Neural progenitor cell (in vitro differentiated cells): Measurements from ENCODE around the gene DTNBP1. TPM values are rescaled to one million over a fixed set of nuclear protein-coding genes. Genes with fewer than 3 reads are reported as not detected.

Experiments
- DNase-seq: peaks from one replicate; pipeline ENCODE4 v3.0.0-alpha.2; 2016; ENCODE audit warnings: low spot score
- H2AFZ ChIP-seq: fragments of 200-600 bp; sonication (generic); replicated peaks from 2 replicates; pipeline ENCODE4 v1.6.1; 2016; ENCODE audit warnings: antibody characterized with exemption
- H3F3A ChIP-seq: fragments of 200-600 bp; sonication (generic); 2 replicates; pipeline ENCODE4 v1.6.1; 2016; ENCODE audit warnings: antibody characterized with exemption, low read depth
- H3K27ac ChIP-seq: fragments of 200-600 bp; sonication (generic); 2 replicates; pipeline ENCODE4 v1.5.1; 2016; ENCODE audit warnings: mild to moderate bottlenecking
- H3K27me3 ChIP-seq: fragments of 200-600 bp; sonication (generic); 2 replicates; pipeline ENCODE4 v1.6.1; 2016; ENCODE audit warnings: mild to moderate bottlenecking, moderate library complexity
- H3K36me3 ChIP-seq: fragments of 200-600 bp; sonication (generic); 2 replicates; pipeline ENCODE4 v1.5.1; 2016
- H3K4me1 ChIP-seq: fragments of 200-600 bp; sonication (generic); 2 replicates; pipeline ENCODE4 v1.6.1; 2016; ENCODE audit warnings: mixed run types
- H3K4me2 ChIP-seq: fragments of 200-600 bp; sonication (generic); 2 replicates; pipeline ENCODE4 v1.6.1; 2016
- H3K4me3 ChIP-seq: fragments of 200-600 bp; sonication (generic); 2 replicates; pipeline ENCODE4 v1.5.1; 2016
- H3K79me2 ChIP-seq: fragments of 200-600 bp; sonication (generic); 2 replicates; pipeline ENCODE4 v1.6.1; 2016; ENCODE audit warnings: low read depth
- H3K9ac ChIP-seq: fragments of 200-600 bp; sonication (generic); 2 replicates; pipeline ENCODE4 v1.6.1; 2016
- H3K9me3 ChIP-seq: fragments of 200-600 bp; sonication (generic); 2 replicates; pipeline ENCODE4 v1.5.1; 2016; ENCODE audit warnings: low read depth
- H4K20me1 ChIP-seq: fragments of 200-600 bp; sonication (generic); 2 replicates; pipeline ENCODE4 v1.6.1; 2016; ENCODE audit warnings: low read depth
- H3K27ac Mint-ChIP-seq: 3 replicates; pipeline ENCODE4 v1.8.0; 2021; ENCODE audit warnings: mixed read lengths
- H3K27me3 Mint-ChIP-seq: 2 replicates; pipeline ENCODE4 v1.8.0; 2022; ENCODE audit warnings: low read depth, mild to moderate bottlenecking, inconsistent platforms, moderate library complexity, mixed read lengths; ENCODE audit not compliant: insufficient read depth
- H3K36me3 Mint-ChIP-seq: 3 replicates; pipeline ENCODE4 v1.8.0; 2021; ENCODE audit warnings: mixed read lengths
- H3K4me1 Mint-ChIP-seq: 3 replicates; pipeline ENCODE4 v1.8.0; 2021; ENCODE audit warnings: mixed read lengths
- H3K4me3 Mint-ChIP-seq: 3 replicates; pipeline ENCODE4 v1.8.0; 2021; ENCODE audit warnings: mild to moderate bottlenecking, moderate library complexity, mixed read lengths
- H3K9me3 Mint-ChIP-seq: 3 replicates; pipeline ENCODE4 v1.8.0; 2020; ENCODE audit warnings: mixed read lengths
- CTCF ChIP-seq: fragments of 200-600 bp; sonication (generic); IDR thresholded peaks from 2 replicates; pipeline ENCODE4 v1.5.1; 2017; ENCODE audit warnings: antibody characterized with exemption, mild to moderate bottlenecking
- EZH2 ChIP-seq: fragments of 200-600 bp; sonication (generic); IDR thresholded peaks from 2 replicates; pipeline ENCODE4 v1.6.1; 2017; ENCODE audit warnings: antibody characterized with exemption, mild to moderate bottlenecking, moderate library complexity
- EZH2phosphoT487 ChIP-seq: fragments of 200-600 bp; sonication (generic); IDR thresholded peaks from 2 replicates; pipeline ENCODE4 v1.6.1; 2017; ENCODE audit warnings: antibody characterized with exemption
- total RNA-seq: library from RNA; depleted of rRNA; stranded (reverse); fragments of >200 nt; gene quantifications from 2 replicates; pipeline ENCODE4 v1.2.3, GENCODE V29; 2015; ENCODE audit warnings: low replicate concordance

The DTNBP1 gene
- total RNA-seq, 1 donor from 2014 or later = 4.5 TPM

- no peak overlapping the region for H3K4me3 Mint-ChIP-seq
- Histone ChIP-seq H3F3A (peaks cover 12% of the 10 kb centered on the region), H4K20me1 (peaks cover 38% of the 10 kb centered on the region), H2AFZ (no peak overlapping the region), H3K9ac (no peak overlapping the region), H3K27me3 (no peaks in the 10 kb centered on the region), H3K4me1 (peaks cover 12% of the 10 kb centered on the region), H3K4me2 (no peak overlapping the region), H3K27ac (no peak overlapping the region), H3K4me3 (no peak overlapping the region), H3K79me2 (peaks cover 29% of the 10 kb centered on the region), H3K36me3 (no peaks in the 10 kb centered on the region), H3K9me3 (no peaks in the 10 kb centered on the region)
- peak; percentile 72 for DNase-seq
- peaks cover 39% of the 10 kb centered on the region for H3K36me3 Mint-ChIP-seq
- no peak for TF ChIP-seq EZH2phosphoT487
- TF ChIP-seq CTCF = peak; percentile 97
- TF ChIP-seq EZH2 = no peak
- no peaks in the 10 kb centered on the region for H3K9me3 Mint-ChIP-seq
- no peaks in the 10 kb centered on the region for H3K27me3 Mint-ChIP-seq
- H3K27ac Mint-ChIP-seq = peak overlapping the region; percentile 70
- H3K4me1 Mint-ChIP-seq = peaks cover 16% of the 10 kb centered on the region
Observed at GRCh38 chr6:15491255-15491985, 171.4 kb downstream of the DTNBP1 start.

GRCh38 chr6:15490242-15491100, 172.4 kb downstream of the DTNBP1 start:
- H3K36me3 ChIP-seq = no peaks in the 10 kb centered on the region
- DNase-seq = no peak
- no peak overlapping the region for H3K9ac ChIP-seq
- no peak for TF ChIP-seq EZH2
- no peak for TF ChIP-seq CTCF
- no peak for TF ChIP-seq EZH2phosphoT487
- H3K4me3 ChIP-seq = no peak overlapping the region
- H3F3A ChIP-seq = peaks cover 12% of the 10 kb centered on the region
- Mint-ChIP-seq H3K27ac (no peak overlapping the region), H3K36me3 (peaks cover 31% of the 10 kb centered on the region), H3K4me1 (peaks cover 13% of the 10 kb centered on the region), H3K4me3 (no peak overlapping the region), H3K9me3 (no peaks in the 10 kb centered on the region), H3K27me3 (no peaks in the 10 kb centered on the region)
- no peaks in the 10 kb centered on the region for H3K9me3 ChIP-seq
- no peak overlapping the region for H3K4me2 ChIP-seq
- H3K27ac ChIP-seq = no peak overlapping the region
- peaks cover 12% of the 10 kb centered on the region for H3K4me1 ChIP-seq
- H3K27me3 ChIP-seq = no peaks in the 10 kb centered on the region
- H2AFZ ChIP-seq = no peak overlapping the region
- H4K20me1 ChIP-seq = peaks cover 38% of the 10 kb centered on the region
- H3K79me2 ChIP-seq = peaks cover 35% of the 10 kb centered on the region

GRCh38 chr6:15489261-15489962, 173.4 kb downstream of the DTNBP1 start:
- H2AFZ ChIP-seq = no peak overlapping the region
- H3K27me3 ChIP-seq = no peaks in the 10 kb centered on the region
- H3K9ac ChIP-seq = no peak overlapping the region
- no peak overlapping the region for H3K4me2 ChIP-seq
- H3K27me3 Mint-ChIP-seq = no peaks in the 10 kb centered on the region
- peaks cover 24% of the 10 kb centered on the region for H3K36me3 Mint-ChIP-seq
- no peaks in the 10 kb centered on the region for H3K9me3 Mint-ChIP-seq
- H3K4me1 ChIP-seq = peaks cover 18% of the 10 kb centered on the region
- no peaks in the 10 kb centered on the region for H3K9me3 ChIP-seq
- no peak overlapping the region for H3K4me3 ChIP-seq
- TF ChIP-seq CTCF = no peak
- no peak for TF ChIP-seq EZH2
- no peak overlapping the region for H3K4me3 Mint-ChIP-seq
- H4K20me1 ChIP-seq = peaks cover 45% of the 10 kb centered on the region
- peaks cover 14% of the 10 kb centered on the region for H3K4me1 Mint-ChIP-seq
- H3F3A ChIP-seq = peaks cover 12% of the 10 kb centered on the region
- no peaks in the 10 kb centered on the region for H3K36me3 ChIP-seq
- no peak overlapping the region for H3K27ac Mint-ChIP-seq
- H3K79me2 ChIP-seq = peaks cover 41% of the 10 kb centered on the region
- DNase-seq = no peak
- H3K27ac ChIP-seq = no peak overlapping the region
